HG03521 (cell line): Measurements from ENCODE around the gene KCNK4.
"Not testable (repeated sequence)": the region's sequence is repeated elsewhere in the genome, so short reads cannot be mapped to it uniquely, and the experiment has no call there.

ENCODE experiments used
- ATAC-seq: cut with Tn5 transposase; IDR thresholded peaks from one replicate; pipeline ENCODE4 v1.9.1; 2021; ENCODE audit warnings: mild to moderate bottlenecking, moderate library complexity; ENCODE audit not compliant: unreplicated experiment

The KCNK4 gene

DNA sequence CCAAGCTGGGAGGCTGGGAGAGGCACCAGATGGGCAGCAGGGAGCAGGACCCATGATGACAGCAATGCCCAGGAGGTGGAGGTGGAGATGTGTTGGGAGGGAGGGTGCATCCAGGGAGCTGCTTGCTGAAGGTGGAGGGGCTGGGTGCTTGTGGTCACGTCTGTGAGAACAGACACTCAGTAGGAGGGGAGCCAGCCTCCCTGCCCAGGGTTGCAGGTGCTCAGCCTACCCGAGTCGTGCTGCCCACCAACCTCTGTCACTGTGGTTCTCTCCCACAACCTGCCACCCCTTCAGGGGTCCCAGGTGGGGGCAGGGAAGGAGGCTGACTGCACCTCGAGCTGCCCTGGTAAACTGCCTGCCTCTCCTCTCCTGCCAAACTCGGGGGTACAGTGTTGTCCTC lies 32.3 kb downstream of the KCNK4 start:
- ATAC-seq = no peak

DNA sequence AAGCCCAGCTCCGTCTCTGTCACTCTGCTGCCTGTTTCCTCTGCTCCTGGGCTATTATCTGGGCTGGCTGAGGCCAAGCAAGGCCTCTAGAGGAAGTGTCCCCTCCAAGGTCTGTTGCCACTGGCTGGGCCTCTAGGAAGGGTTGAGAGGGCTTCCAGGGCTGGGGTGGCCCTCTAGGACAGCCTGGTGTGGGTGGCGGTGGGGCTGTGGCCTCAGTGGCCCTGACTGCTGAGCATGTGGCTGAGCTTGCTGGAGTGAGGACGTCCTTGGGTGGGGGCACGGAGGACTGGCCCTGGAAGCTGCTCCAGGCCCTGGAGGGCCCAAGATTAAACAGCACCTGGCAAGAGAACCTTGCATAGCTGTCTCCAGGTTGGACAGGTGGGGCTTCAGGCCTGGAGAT lies 32.9 kb downstream of the KCNK4 start:
- not testable (repeated sequence) for ATAC-seq

DNA sequence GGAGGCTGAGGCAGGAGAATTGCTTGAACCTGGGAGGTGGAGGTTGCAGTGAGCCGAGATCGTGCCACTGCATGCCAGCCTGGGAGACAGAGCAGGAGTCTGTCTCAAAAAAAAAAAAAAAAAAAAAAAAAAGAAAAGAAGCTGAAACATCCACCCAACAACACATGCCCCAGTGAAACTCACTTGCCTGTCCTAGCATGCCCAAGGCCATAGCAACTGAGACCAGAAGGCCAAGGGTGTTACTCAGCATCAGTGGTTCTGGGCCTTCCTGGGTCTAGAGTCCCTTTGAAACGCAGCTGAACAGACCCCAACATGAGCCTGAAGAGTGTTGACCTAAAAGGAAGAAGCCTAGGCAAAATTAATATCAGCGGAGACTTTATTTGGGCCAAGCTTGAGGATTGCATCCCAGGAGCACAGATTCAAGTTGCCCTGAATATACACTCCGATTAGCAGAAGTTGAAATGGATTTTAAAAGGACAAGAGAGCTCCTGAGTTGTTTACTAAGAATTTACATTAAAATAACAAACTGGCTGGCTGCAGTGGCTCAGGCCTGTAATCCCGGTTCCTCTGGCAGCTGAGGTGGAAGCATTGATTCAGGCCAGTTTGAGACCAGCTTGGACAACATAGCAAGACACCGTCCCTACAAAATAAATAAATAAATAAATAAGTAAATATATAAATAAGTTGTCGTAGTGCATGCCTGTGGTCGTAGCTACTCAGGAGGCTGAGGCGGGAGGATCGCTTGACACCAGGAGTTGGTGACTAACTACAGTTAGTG lies 33.8 kb downstream of the KCNK4 start:
- no peak for ATAC-seq

DNA sequence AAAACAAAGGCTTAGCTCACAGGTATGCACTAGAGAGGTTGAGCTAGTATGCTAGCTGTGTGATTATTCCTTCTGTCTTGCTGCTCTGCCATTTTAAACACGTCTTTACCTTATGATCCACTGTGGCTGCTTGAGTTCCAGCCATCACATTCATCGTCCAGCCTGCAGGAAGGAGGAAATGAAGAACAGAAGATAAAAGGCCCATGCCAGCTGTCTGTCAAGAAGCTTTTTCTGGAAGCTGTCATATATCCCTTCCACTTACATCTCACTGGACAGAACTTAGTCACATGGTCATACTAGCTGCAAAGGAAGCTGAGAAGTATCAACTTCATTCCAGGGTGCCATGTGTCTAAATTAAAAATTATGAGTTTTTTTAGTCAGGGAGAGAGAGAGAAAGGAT lies 36.3 kb downstream of the KCNK4 start:
- no peak for ATAC-seq

DNA sequence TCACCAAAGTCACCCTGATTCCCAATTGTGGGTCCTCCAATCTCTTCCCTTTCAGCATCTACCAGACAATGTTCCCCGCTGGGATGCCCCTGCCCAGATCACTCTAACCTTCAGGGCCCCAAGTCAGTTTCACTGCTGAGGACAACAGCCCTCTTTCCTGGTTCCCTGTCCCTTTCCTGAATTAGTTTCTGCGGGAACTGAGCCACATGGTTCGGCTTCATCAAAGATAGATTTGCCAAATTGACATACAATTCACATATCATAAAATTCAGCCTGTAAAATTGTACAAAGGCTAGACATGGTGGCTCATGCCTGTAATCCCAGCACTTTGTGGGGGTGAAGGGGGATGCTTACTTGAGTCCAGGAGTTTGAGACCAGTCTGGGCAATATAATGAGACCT lies 36.9 kb downstream of the KCNK4 start:
- ATAC-seq = no peak

DNA sequence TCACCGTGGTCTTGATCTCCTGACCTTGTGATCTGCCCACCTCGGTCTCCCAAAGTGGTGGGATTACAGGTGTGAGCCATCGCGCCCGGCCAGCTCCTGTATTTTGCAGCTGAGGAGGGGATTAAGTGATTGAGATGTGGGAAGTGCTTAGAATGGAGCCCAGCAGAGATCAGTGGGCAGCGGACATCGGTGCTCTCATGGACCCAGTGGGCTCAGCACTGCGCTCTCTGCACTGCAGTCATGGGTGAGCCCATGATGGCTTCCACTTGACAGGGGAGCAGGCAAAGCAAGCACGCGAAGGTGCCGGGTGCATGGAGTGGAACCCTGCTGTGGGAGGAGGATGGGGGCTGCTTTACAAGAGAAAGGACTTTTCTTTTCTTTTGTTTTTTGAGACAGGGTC lies 39.8 kb downstream of the KCNK4 start:
- ATAC-seq = no peak

DNA sequence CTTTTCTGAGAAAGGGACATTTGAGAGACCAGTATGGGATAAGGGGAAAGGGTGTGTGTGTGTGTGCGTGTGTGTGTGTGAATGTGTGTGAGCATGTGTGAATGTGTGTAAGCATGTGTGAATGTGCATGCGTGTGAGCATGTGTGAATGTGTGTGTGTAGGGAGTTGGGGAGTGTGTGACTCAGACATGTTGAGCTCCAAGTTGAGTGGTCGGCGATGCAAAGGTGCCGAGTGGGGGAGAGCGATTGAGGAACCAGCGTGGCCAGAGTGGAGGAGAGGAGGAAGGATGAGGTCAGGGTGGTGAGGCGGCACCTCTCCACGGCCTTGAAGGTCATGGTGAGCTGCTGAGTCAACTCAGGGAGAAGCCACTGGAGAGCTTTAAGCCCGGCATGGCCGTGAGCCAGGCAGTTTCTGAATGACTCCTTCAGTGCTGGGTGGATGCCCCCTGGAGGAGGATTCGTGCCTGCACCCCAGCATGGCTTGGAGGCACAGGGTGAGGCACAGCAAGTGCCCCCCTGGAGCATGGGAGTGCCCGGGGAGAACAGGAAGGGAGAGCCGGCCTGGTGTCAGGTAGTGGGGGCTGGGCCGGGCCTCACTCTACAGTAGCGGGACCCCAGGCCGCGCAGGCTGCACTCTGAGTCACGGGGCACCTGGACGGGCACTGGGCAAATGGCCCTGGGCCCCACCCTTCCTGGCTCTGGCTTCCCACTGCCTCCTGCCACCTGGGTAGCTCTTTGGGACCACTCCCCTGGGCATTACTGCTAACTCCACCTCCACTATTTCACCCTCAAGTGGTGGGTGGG lies 40.7 kb downstream of the KCNK4 start:
- peak; percentile 40 for ATAC-seq

DNA sequence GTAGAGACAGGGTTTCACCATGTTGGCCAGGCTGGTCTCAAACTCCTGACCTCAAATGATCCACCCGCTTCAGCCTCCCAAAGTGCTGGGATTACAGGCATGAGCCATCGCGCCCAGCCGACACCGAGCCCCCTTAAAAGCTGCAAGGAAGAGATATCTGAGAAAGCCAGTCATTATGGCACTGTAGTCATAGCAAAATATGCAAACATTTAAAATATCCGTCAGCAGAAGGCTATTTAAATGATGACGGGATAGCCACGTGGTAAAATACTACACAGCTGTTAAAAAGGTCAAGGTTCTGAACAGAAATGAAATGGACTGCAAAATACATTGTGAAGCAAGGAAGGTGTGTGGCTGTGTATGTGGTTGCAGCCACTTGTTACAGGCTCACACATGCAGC lies 42.5 kb downstream of the KCNK4 start:
- ATAC-seq = no peak

DNA sequence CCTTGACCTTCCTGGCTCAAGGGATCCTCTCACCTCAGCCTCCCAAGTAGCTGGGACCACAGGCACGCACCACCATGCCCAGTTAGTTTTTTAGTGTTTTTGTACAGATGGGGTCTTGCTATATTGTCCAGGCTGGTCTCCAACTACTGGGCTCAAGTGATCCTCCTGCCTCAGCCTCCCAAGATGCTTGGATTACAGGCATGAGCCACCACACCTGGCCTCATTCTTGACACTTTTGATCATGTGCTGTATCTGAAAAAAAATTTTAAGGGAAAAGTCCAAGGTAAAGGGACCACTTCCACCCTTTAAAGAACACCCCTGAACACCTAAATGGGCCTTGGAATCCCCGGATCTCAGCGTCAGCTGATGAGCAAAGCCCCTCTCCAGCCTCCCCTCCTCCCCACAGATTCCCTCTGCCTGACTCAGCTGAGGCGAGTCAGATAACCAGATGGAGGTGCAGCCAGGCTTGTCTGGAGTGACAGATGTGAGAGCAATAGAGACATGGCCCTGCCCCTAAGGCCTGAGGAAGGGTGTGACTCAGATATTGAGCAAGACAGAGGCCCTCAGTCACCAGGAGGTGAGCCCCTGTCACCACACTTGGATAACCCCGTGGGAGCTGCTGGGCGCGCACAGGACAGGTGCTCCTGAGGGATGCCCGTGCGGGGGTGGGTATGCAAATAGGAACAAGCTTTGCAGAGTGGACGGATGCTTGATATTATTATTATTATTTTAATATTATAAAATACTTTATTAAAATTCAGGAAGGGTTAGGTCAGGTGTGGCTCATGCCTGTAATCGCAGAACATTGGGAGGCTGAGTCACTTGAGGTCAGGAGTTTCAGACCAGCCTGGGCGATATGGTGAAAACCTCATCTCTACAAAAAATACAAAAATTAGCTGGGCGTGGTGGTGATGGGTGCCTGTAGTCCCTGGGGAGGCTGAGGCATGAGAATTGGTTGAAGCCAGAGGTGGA lies 43.9 kb downstream of the KCNK4 start:
- peak; percentile 72 for ATAC-seq

DNA sequence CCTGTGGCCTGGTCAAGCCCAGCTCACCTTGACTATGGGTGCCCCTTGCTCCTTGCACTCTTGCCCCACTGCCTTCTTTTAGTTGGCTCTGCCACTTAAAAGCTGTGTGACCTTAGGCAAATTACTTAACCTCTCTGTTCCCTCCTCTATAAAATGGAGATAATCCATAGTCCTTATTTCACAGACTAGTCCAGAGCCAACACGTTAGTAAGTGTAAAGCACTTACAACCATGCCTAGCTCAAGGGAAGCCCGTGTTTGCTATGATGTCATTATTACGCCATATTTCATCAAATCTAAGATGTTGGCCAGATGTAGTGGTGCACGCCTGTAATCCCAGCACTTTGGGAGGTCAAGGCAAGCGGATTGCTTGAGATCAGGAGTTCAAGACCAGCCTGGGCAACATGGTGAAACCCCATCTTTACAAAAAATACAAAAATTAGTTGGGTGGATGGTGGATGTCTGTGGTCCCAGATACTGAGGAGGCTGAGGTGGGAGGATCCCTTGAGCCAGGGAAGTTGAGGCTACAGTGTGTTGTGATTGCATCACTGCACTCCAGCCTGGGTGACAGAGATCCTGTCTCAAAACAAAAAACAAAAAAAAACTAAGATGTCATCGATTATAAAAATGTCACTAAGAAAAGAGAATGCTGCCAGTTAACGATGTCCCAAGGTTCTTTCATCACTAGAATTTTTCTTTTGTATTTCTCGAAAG lies 46.6 kb downstream of the KCNK4 start:
- ATAC-seq = no peak

DNA sequence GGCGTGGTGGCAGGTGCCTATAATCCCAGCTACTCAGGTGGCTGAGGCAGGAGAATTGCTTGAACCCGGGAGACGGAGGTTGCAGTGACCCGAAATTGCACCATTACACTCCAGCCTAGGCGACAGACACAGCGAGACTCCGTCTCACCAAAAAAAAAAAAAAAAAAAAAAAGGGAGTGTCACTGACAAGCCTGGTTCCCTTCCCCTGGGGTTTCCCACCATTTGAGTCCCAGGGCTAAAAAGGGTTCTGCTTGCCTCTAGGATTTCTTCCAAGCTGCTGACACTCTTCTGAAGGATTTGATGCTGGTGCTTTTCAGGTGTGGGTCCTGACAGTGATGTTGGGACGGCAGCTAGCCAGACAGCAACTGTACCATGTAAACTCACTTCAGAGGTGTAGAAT lies 47.6 kb downstream of the KCNK4 start:
- ATAC-seq = no peak

DNA sequence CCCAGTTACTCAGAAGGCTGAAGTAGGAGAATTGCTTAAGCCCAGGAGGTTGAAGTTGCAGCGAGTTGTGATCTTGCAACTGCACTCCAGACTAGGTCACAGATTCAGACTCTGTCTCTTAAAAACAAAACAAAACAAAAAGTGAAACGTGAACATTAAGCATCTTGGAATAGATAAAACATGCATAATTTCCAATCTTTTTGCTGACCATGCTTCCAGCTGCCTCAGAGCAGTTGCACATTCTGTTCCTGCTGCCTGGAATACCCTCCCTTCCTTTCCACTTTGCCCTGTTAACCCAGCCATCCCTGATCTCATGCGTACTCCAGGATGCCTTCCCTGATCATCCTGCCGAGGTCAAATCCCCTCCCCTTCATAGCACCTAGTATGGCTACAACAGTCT lies 48.2 kb downstream of the KCNK4 start:
- no peak for ATAC-seq

DNA sequence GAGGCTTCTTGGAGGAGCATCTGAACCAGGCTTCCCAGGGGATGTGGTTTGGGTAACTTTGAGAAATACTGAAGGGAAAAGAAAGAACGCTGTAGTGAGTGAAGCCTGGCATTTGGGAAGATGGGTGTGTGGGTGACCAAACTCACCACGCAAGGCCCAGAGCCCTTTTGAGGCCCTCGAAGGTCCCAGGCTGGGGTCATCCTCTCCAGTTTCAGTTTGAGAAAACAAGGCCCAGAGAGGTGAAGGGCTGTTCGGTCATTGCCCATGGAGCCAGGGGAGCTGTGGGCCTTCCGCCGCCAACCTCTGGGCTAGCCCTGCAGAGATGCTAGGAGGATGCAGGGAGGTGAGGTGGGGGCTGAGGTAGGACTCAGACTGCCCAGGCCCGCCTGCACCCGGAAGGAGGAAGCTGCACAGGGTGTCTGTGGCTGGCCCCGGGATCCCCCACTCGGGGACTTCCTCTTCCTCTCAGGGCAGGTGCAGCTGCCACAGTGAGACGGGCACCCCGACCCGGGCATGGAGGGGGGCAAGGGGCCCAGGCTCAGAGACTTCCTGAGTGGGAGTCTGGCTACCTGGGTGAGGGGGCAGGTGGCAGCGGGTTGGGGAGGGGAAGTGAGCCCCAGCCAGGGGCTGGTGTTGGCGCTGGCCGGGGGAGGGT lies 48.8 kb downstream of the KCNK4 start, which contains the start of gene CCDC88B:
TSS of gene CCDC88B (plus strand) at position 451 of the 655 bp plus-strand sequence. CDS start at position 514, 63 bp downstream.
- peak; percentile 42 for ATAC-seq

DNA sequence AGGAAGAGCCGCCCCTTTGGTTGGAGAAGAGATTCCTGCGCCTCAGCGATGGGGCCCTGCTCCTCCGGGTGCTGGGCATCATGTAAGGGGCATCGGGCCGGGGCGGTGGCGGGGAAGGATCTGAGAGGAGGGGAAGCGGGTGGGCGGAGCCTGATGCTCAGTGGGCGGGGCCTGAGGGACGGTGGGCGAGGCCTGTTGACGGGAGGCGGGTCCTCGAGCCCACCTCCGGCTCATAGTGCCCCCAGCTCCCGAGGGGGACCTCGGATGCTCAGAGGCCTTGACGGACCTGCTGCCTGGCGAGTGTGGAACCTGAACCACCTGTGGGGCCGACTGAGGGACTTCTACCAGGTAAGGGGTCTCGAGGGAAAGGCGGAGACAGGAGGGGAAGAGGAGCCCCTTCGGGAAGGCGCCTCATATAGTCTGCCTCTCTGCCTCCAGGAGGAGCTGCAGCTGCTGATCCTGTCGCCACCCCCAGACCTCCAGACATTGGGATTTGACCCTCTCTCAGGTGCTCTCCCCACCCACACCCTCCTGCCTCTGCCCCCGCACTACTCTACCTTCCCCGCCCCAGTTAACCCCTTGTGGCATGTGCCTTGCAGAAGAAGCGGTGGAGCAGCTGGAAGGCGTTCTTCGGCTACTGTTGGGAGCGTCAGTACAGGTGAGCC lies 49.7 kb downstream of the KCNK4 start:
- ATAC-seq = no peak

DNA sequence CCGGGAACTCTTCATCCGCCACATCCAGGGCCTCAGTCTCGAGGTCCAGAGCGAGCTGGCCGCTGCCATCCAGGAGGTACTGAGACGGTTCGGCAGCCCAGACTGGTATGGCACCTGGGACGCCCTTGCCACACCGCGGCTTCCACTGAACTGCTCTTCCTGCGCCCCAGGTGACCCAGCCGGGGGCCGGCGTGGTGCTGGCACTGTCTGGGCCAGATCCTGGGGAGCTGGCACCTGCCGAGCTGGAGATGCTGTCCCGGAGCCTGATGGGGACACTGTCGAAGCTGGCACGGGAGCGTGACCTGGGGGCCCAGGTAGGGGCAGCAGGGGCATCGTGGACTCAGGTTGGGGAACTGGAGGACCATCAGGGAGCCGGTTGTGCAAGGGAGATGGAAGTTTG lies 50.3 kb downstream of the KCNK4 start:
- ATAC-seq = no peak

DNA sequence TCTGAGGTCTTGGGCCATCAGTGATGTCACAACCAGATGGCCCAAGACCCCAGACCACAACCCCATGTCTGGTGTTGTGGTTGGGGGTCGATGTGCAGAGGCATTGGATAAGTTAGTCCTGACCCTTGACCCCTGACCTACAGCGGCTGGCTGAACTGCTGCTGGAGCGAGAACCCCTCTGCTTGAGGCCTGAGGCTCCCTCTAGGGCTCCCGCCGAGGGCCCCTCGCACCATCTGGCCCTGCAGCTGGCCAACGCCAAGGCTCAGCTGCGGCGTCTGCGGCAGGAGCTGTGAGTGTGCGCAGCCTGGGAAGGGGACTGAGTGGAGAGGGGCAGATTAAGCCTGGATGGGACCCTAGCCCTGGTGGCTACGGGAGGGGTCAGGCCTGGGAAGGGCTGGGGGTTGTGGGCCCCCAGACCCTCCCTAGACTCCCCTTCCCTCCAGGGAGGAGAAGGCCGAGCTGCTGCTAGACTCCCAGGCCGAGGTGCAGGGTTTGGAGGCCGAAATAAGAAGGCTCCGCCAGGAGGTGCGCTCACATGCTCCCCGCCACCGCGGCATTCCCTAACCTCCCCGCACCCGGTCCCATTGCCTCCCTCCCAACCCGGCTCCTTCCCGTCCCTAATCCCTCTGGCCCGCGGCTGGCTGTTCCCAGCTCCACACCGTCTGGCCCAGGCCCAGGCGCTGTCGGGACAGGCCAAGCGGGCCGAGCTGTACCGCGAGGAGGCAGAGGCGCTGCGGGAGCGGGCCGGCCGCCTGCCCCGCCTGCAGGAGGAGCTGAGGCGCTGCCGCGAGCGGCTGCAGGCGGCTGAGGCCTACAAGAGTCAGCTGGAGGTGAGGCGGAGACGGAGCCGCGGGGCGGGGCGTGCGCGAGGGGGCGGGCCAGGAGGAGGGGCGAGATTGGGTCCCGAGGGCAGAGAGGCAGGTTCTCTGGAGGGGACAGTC lies 51.0 kb downstream of the KCNK4 start:
- ATAC-seq = no peak

DNA sequence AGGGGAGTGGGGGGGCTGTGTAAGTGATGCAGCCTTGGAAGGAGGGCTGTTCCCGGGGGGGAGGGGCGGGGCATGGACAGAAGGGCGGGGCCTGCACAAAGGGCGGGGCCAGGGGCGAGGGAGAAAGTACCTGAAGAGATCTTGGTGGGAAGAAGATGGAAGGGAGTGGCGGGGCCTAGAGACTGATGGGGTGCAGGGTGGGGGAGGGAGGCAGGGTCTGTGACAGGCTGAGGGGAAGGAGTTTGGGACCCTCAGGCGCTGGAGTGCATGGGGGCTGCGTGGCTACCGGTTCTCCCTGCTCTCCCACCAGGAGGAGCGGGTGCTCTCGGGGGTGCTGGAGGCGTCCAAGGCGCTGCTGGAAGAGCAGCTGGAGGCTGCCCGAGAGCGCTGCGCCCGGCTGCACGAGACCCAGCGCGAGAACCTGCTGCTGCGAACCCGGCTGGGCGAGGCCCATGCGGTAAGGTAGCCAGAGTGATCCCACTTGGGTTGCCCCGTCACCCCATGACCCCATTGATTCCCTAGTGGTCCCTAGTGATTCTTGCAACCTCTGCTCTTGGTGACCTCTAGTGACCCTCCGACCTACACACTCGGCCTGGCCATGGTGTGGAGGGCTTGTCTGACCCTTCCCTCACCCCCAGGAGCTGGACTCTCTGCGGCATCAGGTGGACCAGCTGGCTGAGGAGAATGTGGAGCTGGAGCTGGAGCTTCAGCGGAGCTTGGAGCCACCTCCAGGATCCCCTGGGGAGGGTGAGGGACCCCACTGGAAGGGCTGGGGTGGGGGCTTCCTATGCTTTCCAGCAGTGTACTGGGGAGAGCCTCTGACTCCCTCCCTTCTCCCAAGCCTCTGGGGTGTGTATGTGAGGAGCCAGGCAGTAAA lies 52.0 kb downstream of the KCNK4 start:
- no peak for ATAC-seq
